Choroid plexus epithelial cell (primary cell): ENCODE data around the gene ZNF223.

Source experiments
- DNase-seq: peaks from one replicate; pipeline ENCODE4 v3.0.0-alpha.2; 2010; ENCODE audit warnings: low read depth
- H3K4me3 ChIP-seq: 2 replicates; pipeline ENCODE4 v1.5.1; 2011; ENCODE audit warnings: low read depth, mild to moderate bottlenecking, control low read depth, low read length, moderate library complexity
- TF ChIP-seq, protein P1 (sequence below): conservative IDR thresholded peaks from 2 replicates; pipeline ENCODE4 v1.5.1; 2011; ENCODE audit warnings: low read depth, mild to moderate bottlenecking, control low read depth, inconsistent platforms, low read length, moderate library complexity

The ZNF223 gene

DNA sequence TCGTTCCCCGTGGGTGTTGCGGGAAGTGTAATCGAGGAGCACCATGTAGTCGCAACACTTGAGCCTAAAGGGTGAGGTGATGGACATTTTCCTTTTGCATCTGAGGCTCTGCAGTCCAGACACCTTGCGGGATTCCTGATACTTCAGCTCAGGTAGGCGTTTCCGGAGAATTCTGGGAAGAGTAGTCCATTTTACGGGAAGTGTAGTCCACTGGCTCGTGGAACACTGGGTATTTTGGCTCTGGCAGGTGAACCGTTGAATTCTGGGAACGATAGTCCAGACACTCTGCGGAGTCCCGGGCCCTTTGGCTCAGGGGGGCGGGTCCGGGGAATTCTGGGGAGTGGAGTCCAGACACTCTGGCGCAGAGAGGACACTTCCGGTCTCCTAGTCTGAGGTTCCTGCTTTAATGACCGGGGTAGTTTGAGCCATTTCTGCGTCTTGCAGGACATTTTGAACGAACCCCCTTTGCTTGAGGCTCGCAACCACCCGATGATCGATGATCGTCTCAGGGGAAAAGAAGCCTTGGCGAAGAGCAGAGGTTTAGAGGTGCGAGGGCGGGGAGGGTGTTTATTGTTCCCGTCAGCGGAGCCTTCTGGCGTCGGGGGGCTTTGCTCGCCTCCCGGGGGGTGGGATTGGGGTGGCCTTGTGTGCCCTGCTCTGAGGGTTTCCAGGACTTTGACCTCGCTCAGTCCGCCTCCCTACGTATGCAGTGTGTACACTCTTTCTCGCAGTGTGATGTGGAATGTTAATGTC lies at the start of gene ZNF223:
Gene ZNF223 (plus strand): TSS at position 387 of the 753 bp plus-strand sequence. CDS start 3,141 bp downstream, outside the sequence.
- peak; percentile 94 for DNase-seq
- H3K4me3 ChIP-seq = peak within 1 kb of the TSS; percentile 74

DNA sequence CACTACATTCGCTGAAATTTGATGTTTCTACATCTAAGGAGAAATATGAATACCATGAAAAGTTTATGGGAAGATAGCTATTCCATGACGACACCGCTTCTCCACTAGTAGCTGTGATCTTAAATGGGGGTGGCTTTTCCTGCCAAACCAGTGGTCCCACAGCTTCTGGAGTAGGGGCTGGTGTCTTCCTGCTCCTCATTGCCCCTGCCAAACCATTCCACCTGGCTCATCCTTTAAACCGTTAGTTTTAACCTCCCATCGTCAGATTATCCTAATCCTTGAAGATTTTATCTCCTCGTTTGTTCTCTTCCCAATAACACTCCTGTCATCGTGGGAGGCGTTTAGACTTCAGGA lies 49.6 kb upstream of the ZNF223 start:
- peak; percentile 19 for DNase-seq
- peak overlapping the region; percentile 83 for H3K4me3 ChIP-seq
- TF ChIP-seq, protein P1, sequence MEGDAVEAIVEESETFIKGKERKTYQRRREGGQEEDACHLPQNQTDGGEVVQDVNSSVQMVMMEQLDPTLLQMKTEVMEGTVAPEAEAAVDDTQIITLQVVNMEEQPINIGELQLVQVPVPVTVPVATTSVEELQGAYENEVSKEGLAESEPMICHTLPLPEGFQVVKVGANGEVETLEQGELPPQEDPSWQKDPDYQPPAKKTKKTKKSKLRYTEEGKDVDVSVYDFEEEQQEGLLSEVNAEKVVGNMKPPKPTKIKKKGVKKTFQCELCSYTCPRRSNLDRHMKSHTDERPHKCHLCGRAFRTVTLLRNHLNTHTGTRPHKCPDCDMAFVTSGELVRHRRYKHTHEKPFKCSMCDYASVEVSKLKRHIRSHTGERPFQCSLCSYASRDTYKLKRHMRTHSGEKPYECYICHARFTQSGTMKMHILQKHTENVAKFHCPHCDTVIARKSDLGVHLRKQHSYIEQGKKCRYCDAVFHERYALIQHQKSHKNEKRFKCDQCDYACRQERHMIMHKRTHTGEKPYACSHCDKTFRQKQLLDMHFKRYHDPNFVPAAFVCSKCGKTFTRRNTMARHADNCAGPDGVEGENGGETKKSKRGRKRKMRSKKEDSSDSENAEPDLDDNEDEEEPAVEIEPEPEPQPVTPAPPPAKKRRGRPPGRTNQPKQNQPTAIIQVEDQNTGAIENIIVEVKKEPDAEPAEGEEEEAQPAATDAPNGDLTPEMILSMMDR = no peak

More for the DNA sequence above, at the start of gene ZNF223:
- TF ChIP-seq, protein P1 = no peak

DNA sequence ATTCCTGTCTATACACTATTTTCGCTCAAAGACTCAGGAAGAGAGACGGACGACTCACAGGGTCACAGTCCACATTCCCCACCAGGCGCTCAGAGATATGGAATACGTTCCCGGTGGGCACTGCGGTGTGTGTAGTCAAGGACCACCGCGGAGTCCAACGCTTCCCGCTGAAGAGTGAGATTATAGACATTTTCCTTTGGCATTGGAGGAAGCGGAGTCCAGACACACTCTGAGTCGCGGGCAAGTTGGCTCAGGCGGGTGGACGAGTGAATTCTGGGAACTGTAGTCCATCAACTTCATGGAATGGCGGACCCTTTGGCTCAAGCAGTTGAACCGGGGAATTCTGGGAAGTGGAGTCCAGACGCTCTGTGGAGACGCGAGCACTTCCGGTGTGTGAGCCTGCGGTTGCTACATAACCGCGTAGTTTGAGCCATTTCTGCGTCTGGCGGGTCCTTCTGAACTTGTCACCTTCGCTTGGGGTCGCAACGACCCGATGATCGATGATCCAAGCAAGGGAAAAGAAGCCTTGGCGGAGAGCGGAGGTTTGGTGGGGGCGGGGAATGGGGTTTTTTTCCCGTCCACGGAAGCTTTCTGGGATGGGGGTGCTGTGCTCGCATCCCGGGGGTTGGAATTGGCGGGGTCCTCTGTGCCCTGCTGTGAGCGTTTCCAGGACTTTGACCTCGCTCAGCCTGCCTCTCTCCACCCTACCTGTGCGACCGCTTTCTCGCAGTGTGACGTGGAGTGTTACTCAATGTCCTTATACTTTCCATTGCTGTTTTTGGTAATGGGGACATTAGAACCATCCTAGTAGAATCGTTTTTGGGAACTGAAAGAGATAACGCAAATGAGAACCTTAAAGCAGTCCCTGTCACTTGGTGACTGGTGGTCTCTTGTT lies 49.0 kb upstream of the ZNF223 start, which contains the start of gene ZNF230:
Gene ZNF230 (plus strand): TSS at position 392 of the 895 bp plus-strand sequence. CDS start 4,122 bp downstream, outside the sequence.
- DNase-seq = peak; percentile 97
- TF ChIP-seq, protein P1 = no peak

DNA sequence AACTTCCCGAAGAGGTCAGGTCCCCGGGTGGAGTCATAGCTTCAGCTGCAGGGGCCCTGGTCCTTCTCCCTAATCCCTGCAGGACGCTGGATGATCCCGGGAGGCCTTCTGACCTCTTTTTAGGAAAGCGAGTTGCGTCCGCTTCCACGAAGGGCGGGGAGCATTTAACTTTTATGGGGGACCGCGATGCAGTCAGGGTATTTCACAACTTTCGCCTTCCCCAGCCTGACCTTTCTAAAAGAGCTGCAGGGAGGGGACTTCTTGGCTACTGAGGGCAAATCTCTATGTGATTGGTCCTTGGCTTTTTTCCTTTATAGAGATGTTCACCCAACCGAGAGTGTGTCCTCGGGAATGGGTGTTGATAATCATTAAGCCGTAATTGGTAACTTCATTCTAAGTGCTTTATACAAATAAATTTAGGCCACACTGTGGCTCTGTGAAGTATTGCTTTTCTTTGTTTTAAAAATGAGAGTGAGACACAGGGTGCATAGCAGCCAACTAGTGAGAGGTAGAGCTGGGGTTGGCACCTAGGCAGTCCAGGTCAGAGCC lies 48.3 kb upstream of the ZNF223 start:
- peak; percentile 11 for DNase-seq
- TF ChIP-seq, protein P1 = no peak
- H3K4me3 ChIP-seq = peak overlapping the region; percentile 83

More for the DNA sequence above, 49.0 kb upstream of the ZNF223 start, which contains the start of gene ZNF230:
- peak within 1 kb of the TSS; percentile 83 for H3K4me3 ChIP-seq

DNA sequence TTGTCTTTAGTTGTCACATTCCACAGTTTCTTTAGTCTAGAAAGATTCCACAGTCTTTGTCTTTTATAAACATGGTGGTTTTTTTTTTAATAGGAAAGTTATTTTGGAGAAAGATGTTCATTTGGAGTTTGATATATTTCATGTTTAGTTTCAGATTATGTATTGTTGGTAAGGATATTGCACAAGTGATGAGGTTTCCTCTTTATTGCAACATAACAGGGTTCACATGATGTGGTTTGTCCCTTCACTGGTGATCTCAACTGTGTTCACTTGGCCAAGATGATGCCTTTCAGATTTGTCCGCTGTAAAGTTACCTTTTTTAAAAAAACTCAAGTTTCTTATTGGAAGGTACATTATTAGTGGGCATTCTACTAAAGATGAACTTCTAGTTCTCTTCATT lies 45.9 kb upstream of the ZNF223 start:
- no peak overlapping the region for H3K4me3 ChIP-seq
- TF ChIP-seq, protein P1 = no peak
- peak; percentile 64 for DNase-seq

DNA sequence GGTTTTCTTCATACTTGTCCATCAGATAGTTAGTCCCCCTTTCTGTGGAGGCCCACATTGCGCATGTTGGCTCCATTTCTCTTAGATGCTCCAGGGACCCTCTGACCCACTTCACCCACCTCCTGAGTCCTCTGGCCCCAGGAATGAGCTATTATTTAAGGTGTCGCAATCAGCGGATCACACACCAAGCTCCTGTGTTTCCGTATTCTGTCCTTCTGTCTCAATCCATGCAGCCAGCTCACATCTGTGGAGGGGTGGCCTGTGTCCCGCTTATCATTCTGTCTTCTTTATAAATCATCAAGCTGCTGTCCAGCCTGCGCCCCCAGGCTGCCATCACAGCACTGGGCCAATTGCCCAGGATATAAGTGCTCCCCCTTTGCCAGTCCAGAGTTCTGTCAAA lies 44.4 kb upstream of the ZNF223 start:
- H3K4me3 ChIP-seq = no peak overlapping the region
- no peak for DNase-seq
- TF ChIP-seq, protein P1 = no peak
